ENCODE data around the gene PFKM.
"Not testable (repeated sequence)": the region's sequence is repeated elsewhere in the genome, so short reads cannot be mapped to it uniquely, and the experiment has no call there.

The PFKM gene

GRCh38 chr12:48111312-48111693, 7.9 kb upstream of the PFKM start:
- not testable (repeated sequence) for DNase-seq (ENCODE audit: low spot score)

- DNase-seq (ENCODE audit: low spot score): no peak
Observed at GRCh38 chr12:48115957-48116356, 3.2 kb upstream of the PFKM start.

- no peak for DNase-seq (ENCODE audit: low spot score)
Observed at GRCh38 chr12:48118284-48118871, 786 bp upstream of the PFKM start.

GRCh38 chr12:48119834-48120195, 651 bp downstream of the PFKM start:
- no peak for DNase-seq (ENCODE audit: low spot score)

- DNase-seq (ENCODE audit: low spot score): no peak
Observed at GRCh38 chr12:48121522-48121921, 2.4 kb downstream of the PFKM start.

- DNase-seq (ENCODE audit: low spot score): no peak
Observed at GRCh38 chr12:48122065-48122834, 3.1 kb downstream of the PFKM start.

GRCh38 chr12:48123169-48123568, 4.0 kb downstream of the PFKM start:
- DNase-seq (ENCODE audit: low spot score): no peak

- not testable (repeated sequence) for DNase-seq (ENCODE audit: low spot score)
Observed at GRCh38 chr12:48125542-48125941, 6.4 kb downstream of the PFKM start.

- DNase-seq (ENCODE audit: low spot score): no peak
Observed at GRCh38 chr12:48125985-48126384, 6.8 kb downstream of the PFKM start.

GRCh38 chr12:48126953-48127630, 7.9 kb downstream of the PFKM start:
- peak; percentile 18 for DNase-seq (ENCODE audit: low spot score)

- no peak for DNase-seq (ENCODE audit: low spot score)
Observed at GRCh38 chr12:48128800-48129199, 9.6 kb downstream of the PFKM start.

GRCh38 chr12:48129376-48129775, 10.2 kb downstream of the PFKM start:
- no peak for DNase-seq (ENCODE audit: low spot score)

GRCh38 chr12:48131517-48131916, 12.4 kb downstream of the PFKM start:
- DNase-seq (ENCODE audit: low spot score): no peak

- no peak for DNase-seq (ENCODE audit: low spot score)
Observed at GRCh38 chr12:48132826-48133225, 13.7 kb downstream of the PFKM start.

- no peak for DNase-seq (ENCODE audit: low spot score)
Observed at GRCh38 chr12:48135027-48135426, 15.9 kb downstream of the PFKM start.

GRCh38 chr12:48142818-48143674, 23.9 kb downstream of the PFKM start:
- DNase-seq (ENCODE audit: low spot score): no peak

GRCh38 chr12:48143898-48144297, 24.7 kb downstream of the PFKM start:
- no peak for DNase-seq (ENCODE audit: low spot score)

- no peak for DNase-seq (ENCODE audit: low spot score)
Observed at GRCh38 chr12:48145981-48146380, 26.8 kb downstream of the PFKM start.

GRCh38 chr12:48151103-48151771, 32.1 kb downstream of the PFKM start:
- DNase-seq (ENCODE audit: low spot score): no peak

- not testable (repeated sequence) for DNase-seq (ENCODE audit: low spot score)
Observed at GRCh38 chr12:48155786-48156185, 36.6 kb downstream of the PFKM start.

- DNase-seq (ENCODE audit: low spot score): no peak
Observed at GRCh38 chr12:48156652-48157017, 37.5 kb downstream of the PFKM start.

Data from NAMALWA (cell line).